Ishikawa (cell line): Measurements from ENCODE around the gene CWF19L2.

Experiments
- CEBPB ChIP-seq: IDR thresholded peaks from 2 replicates; pipeline ENCODE4 v1.6.1; 2012
- CREB1 ChIP-seq: IDR thresholded peaks from 2 replicates; pipeline ENCODE4 v1.6.1; 2012; ENCODE audit warnings: low read depth
- EGR1 ChIP-seq: IDR thresholded peaks from 2 replicates; pipeline ENCODE4 v1.6.1; 2012
- EP300 ChIP-seq: IDR thresholded peaks from 2 replicates; pipeline ENCODE4 v1.6.1; 2012; ENCODE audit warnings: borderline replicate concordance
- FOXM1 ChIP-seq: IDR thresholded peaks from 2 replicates; pipeline ENCODE4 v1.6.1; 2012; ENCODE audit warnings: low read depth, borderline replicate concordance
- MAX ChIP-seq: IDR thresholded peaks from 2 replicates; pipeline ENCODE4 v1.6.1; 2012
- NFIC ChIP-seq: IDR thresholded peaks from 2 replicates; pipeline ENCODE4 v1.6.1; 2012
- RAD21 ChIP-seq: IDR thresholded peaks from 2 replicates; pipeline ENCODE4 v1.6.1; 2012; ENCODE audit warnings: low read depth
- REST ChIP-seq: IDR thresholded peaks from 2 replicates; pipeline ENCODE4 v1.6.1; 2012; ENCODE audit warnings: low read depth, mild to moderate bottlenecking
- TAF1 ChIP-seq: IDR thresholded peaks from 2 replicates; pipeline ENCODE4 v1.6.1; 2012; ENCODE audit warnings: low read depth, mild to moderate bottlenecking
- TCF12 ChIP-seq: IDR thresholded peaks from 2 replicates; pipeline ENCODE4 v1.6.1; 2012; ENCODE audit warnings: low read depth
- TEAD4 ChIP-seq: IDR thresholded peaks from 2 replicates; pipeline ENCODE4 v1.6.1; 2012
- USF1 ChIP-seq: IDR thresholded peaks from 2 replicates; pipeline ENCODE4 v1.6.1; 2012
- YY1 ChIP-seq: IDR thresholded peaks from 2 replicates; pipeline ENCODE4 v1.6.1; 2012; ENCODE audit warnings: low read depth
- ZBTB7A ChIP-seq: IDR thresholded peaks from 2 replicates; pipeline ENCODE4 v1.6.1; 2012; ENCODE audit warnings: low read depth

The CWF19L2 gene

GRCh38 chr11:107473792-107474191, 16.2 kb upstream of the CWF19L2 start:
- no peak for TF ChIP-seq TAF1

GRCh38 chr11:107472966-107473365, 15.3 kb upstream of the CWF19L2 start:
- TF ChIP-seq EGR1 = no peak
- TF ChIP-seq CEBPB = no peak
- TF ChIP-seq RAD21 = no peak
- TF ChIP-seq YY1 = no peak
- TF ChIP-seq ZBTB7A = no peak
- TF ChIP-seq USF1 = no peak
- no peak for TF ChIP-seq CREB1

- no peak for TF ChIP-seq RAD21
- no peak for TF ChIP-seq EGR1
- TF ChIP-seq USF1 = no peak
- no peak for TF ChIP-seq TCF12
- no peak for TF ChIP-seq FOXM1
- TF ChIP-seq REST = no peak
- no peak for TF ChIP-seq CREB1
- TF ChIP-seq TEAD4 = no peak
- no peak for TF ChIP-seq EP300
- TF ChIP-seq YY1 = no peak
- TF ChIP-seq TAF1 = no peak
- TF ChIP-seq NFIC = no peak
- no peak for TF ChIP-seq CEBPB
- TF ChIP-seq ZBTB7A = no peak
- TF ChIP-seq MAX = no peak
Observed at GRCh38 chr11:107468596-107468995, 11.0 kb upstream of the CWF19L2 start.

GRCh38 chr11:107467696-107468095, 10.1 kb upstream of the CWF19L2 start:
- TF ChIP-seq EP300 = no peak
- TF ChIP-seq FOXM1 = no peak
- TF ChIP-seq CREB1 = no peak
- no peak for TF ChIP-seq MAX
- TF ChIP-seq NFIC = no peak
- TF ChIP-seq TAF1 = no peak
- TF ChIP-seq EGR1 = no peak
- TF ChIP-seq RAD21 = no peak
- TF ChIP-seq CEBPB = no peak
- no peak for TF ChIP-seq ZBTB7A
- TF ChIP-seq USF1 = no peak
- TF ChIP-seq REST = no peak
- no peak for TF ChIP-seq YY1
- no peak for TF ChIP-seq TEAD4
- no peak for TF ChIP-seq TCF12

- TF ChIP-seq YY1 (no peak), EGR1 (no peak), TEAD4 (no peak), TCF12 (no peak), RAD21 (no peak), ZBTB7A (no peak), USF1 (no peak), MAX (no peak), FOXM1 (no peak), NFIC (no peak)
Observed at GRCh38 chr11:107457205-107457557, 444 bp downstream of the CWF19L2 start.
